ENCODE measurements around the gene SH3BP4. TPM values are rescaled to one million over a fixed set of nuclear protein-coding genes. Genes with fewer than 3 reads are reported as not detected.

The SH3BP4 gene
- total RNA-seq, 1 donor from 2014 or later, result 49.5 TPM

DNA sequence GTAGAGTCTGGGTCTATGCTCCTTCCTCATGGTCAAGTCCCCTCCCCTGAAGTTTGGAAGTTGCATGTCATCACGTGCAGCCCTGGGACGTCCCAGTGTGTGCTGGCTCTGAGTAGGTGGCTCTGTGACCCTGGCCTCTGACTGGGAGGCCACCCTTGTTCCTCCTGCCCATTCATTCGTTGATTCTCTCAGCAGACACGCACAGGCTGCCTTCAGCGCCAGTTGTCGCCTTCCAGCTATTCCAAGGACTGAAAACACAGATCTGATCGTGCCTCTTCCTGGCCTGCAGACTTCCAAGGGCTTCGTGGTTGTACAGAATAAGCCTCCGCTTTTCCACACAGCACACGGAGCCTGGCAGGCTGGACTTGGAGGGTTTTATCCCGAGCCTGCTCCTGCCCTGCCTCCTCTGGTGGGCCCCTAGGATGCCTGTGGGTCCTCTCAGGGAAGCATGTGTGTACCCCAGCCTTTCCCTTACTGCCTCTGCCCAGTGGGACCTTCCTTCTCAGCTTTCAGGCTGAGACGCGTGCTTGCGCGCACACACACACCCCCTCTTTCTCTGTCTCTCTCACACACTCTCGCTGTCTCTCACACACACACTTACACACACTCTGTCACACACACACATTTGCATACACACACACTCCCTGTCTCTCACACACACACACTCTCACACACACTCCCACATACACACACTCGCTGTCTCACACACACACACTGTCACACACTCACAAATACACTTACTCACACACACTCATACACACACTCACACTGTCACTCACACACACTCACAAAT is 17.7 kb downstream of the SH3BP4 start:
- DNase-seq (ENCODE audit: extremely low spot score, unreplicated experiment), result no peak
- Mint-ChIP-seq H3K27me3 (no peaks in the 10 kb centered on the region), H3K4me1 (ENCODE audit: unreplicated experiment) (peaks cover 54% of the 10 kb centered on the region), H3K27ac (peak overlapping the region; percentile 49), H3K4me3 (no peak overlapping the region), H3K36me3 (peaks cover 29% of the 10 kb centered on the region), H3K9me3 (no peaks in the 10 kb centered on the region)
- TF ChIP-seq, protein P1, sequence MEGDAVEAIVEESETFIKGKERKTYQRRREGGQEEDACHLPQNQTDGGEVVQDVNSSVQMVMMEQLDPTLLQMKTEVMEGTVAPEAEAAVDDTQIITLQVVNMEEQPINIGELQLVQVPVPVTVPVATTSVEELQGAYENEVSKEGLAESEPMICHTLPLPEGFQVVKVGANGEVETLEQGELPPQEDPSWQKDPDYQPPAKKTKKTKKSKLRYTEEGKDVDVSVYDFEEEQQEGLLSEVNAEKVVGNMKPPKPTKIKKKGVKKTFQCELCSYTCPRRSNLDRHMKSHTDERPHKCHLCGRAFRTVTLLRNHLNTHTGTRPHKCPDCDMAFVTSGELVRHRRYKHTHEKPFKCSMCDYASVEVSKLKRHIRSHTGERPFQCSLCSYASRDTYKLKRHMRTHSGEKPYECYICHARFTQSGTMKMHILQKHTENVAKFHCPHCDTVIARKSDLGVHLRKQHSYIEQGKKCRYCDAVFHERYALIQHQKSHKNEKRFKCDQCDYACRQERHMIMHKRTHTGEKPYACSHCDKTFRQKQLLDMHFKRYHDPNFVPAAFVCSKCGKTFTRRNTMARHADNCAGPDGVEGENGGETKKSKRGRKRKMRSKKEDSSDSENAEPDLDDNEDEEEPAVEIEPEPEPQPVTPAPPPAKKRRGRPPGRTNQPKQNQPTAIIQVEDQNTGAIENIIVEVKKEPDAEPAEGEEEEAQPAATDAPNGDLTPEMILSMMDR (conservative IDR thresholded peaks at IDR 0.05), result no peak

DNA sequence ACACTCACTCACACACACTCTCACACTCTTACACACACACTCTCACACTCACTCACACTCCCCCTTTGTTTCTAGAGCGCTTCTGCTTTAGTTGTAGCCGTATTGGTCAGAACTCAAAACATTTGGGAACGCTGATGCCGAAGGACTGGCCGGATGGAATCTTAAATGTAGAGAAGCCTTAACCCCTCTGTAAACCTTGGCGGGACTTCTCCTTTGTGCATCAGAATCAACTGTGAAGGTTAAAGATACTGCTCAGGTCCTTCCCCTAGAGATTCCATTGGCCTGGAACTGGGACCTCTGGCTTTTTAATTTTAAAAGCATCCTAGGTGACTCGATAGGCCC is 18.3 kb downstream of the SH3BP4 start:
- H3K4me3 Mint-ChIP-seq, result no peak overlapping the region
- H3K27me3 Mint-ChIP-seq, result no peaks in the 10 kb centered on the region
- no peak for DNase-seq (ENCODE audit: extremely low spot score, unreplicated experiment)
- no peaks in the 10 kb centered on the region for H3K9me3 Mint-ChIP-seq
- H3K36me3 Mint-ChIP-seq, result peaks cover 33% of the 10 kb centered on the region
- peak overlapping the region; percentile 13 for H3K27ac Mint-ChIP-seq
- H3K4me1 Mint-ChIP-seq (ENCODE audit: unreplicated experiment), result peaks cover 54% of the 10 kb centered on the region
- TF ChIP-seq, protein P1 (conservative IDR thresholded peaks at IDR 0.05), result no peak

DNA sequence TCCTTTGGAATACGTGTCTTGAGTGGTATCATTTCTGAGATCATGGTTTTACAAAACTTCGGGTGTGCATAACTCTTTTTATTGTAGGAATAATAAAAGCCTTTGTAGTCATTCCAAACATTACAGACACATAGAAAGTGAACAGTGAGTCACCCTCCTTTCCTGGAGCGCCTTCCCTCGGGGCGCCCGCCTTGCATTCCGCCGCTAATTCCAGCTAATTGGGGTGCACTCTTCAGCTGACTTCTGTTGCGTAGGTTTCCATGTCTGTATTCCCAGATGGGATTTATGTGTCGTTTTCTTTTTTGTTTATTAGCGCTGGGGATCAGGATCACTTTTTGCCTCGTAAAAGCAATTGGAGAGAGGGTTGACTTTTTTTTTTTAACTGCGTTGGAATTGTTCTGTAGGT is 18.7 kb downstream of the SH3BP4 start:
- Mint-ChIP-seq H3K27ac (no peak overlapping the region), H3K9me3 (no peaks in the 10 kb centered on the region), H3K27me3 (no peaks in the 10 kb centered on the region), H3K36me3 (peaks cover 32% of the 10 kb centered on the region), H3K4me3 (no peak overlapping the region), H3K4me1 (ENCODE audit: unreplicated experiment) (peaks cover 50% of the 10 kb centered on the region)
- DNase-seq (ENCODE audit: extremely low spot score, unreplicated experiment), result no peak
- TF ChIP-seq, protein P1 (conservative IDR thresholded peaks at IDR 0.05), result no peak

DNA sequence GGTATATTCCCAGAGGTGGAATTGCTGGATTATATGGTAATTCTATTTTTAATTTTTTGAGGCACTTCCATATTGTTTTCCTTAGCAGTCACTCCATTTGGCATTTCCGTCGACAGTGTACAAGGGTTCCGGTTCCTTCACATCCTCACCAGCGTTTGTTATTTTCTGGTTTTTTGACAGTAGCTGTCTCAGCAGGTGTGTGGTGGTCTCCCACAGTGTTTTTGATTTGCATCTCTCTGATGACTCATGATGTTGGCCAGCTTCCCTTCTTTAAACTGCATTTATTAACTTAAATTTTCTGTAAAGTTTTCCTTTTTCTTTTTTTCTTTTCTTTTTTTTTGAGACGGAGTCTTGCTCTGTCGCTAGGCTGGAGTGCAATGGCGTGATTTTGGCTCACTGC is 19.7 kb downstream of the SH3BP4 start:
- H3K4me1 Mint-ChIP-seq (ENCODE audit: unreplicated experiment), result peaks cover 49% of the 10 kb centered on the region
- no peak for DNase-seq (ENCODE audit: extremely low spot score, unreplicated experiment)
- H3K4me3 Mint-ChIP-seq, result no peak overlapping the region
- peaks cover 28% of the 10 kb centered on the region for H3K36me3 Mint-ChIP-seq
- TF ChIP-seq, protein P1 (conservative IDR thresholded peaks at IDR 0.05), result no peak
- no peaks in the 10 kb centered on the region for H3K9me3 Mint-ChIP-seq
- no peak overlapping the region for H3K27ac Mint-ChIP-seq
- no peaks in the 10 kb centered on the region for H3K27me3 Mint-ChIP-seq

DNA sequence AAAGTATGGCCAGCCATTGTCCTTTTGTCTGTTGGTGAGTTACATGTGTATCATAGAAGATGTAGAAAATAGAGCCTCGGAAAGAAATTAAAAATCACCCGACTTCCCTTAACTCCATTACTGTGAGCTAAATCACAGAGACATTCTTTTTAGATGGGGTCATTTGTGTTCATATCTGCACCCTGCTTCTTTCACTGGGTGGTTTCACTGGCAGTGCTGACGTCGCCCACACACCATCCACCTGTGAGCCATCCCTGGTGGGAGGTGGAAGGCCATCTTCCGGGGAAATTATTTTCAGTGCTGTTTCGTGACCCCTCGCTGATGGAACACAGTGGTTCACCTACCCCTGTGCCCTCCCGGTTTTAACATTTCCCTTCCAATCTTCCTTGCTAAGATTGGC is 21.2 kb downstream of the SH3BP4 start:
- peaks cover 25% of the 10 kb centered on the region for H3K36me3 Mint-ChIP-seq
- H3K27ac Mint-ChIP-seq, result peak overlapping the region; percentile 63
- no peaks in the 10 kb centered on the region for H3K27me3 Mint-ChIP-seq
- no peaks in the 10 kb centered on the region for H3K9me3 Mint-ChIP-seq
- H3K4me3 Mint-ChIP-seq, result no peak overlapping the region
- TF ChIP-seq, protein P1 (conservative IDR thresholded peaks at IDR 0.05), result no peak
- DNase-seq (ENCODE audit: extremely low spot score, unreplicated experiment), result no peak
- H3K4me1 Mint-ChIP-seq (ENCODE audit: unreplicated experiment), result peaks cover 52% of the 10 kb centered on the region

Data from type B pancreatic cell (in vitro differentiated cells).